Measurements from ENCODE around the gene FLYWCH1.

Gene FLYWCH1

GRCh38 chr16:2987833-2988232 lies 76.1 kb downstream of the FLYWCH1 start:
- DNase-seq, result no peak

- DNase-seq, result no peak
These were observed 76.9 kb downstream of the FLYWCH1 start for GRCh38 chr16:2988590-2989099.

GRCh38 chr16:2990891-2991290 lies 79.2 kb downstream of the FLYWCH1 start:
- no peak for DNase-seq

GRCh38 chr16:2991566-2992261 lies 80.0 kb downstream of the FLYWCH1 start:
- DNase-seq, result no peak

- no peak for DNase-seq
These were observed 80.8 kb downstream of the FLYWCH1 start for GRCh38 chr16:2992383-2993081.

GRCh38 chr16:2996298-2996697 lies 84.6 kb downstream of the FLYWCH1 start:
- no peak for DNase-seq

GRCh38 chr16:2999929-3000328 lies 88.2 kb downstream of the FLYWCH1 start:
- no peak for DNase-seq

GRCh38 chr16:3000540-3000939 lies 88.8 kb downstream of the FLYWCH1 start:
- DNase-seq, result no peak
